Amniotic stem cell (primary cell): ENCODE measurements around the gene TSPAN11.
"Not testable (repeated sequence)": the region's sequence is repeated elsewhere in the genome, so short reads cannot be mapped to it uniquely, and the experiment has no call there.

Source experiments
- DNase-seq: peaks from one replicate; lab custom pipeline; 2025; lab: John Stamatoyannopoulos, UW

The TSPAN11 gene

GRCh38 chr12:31019976-31020375 is 93.4 kb downstream of the TSPAN11 start:
- no peak for DNase-seq

DNA sequence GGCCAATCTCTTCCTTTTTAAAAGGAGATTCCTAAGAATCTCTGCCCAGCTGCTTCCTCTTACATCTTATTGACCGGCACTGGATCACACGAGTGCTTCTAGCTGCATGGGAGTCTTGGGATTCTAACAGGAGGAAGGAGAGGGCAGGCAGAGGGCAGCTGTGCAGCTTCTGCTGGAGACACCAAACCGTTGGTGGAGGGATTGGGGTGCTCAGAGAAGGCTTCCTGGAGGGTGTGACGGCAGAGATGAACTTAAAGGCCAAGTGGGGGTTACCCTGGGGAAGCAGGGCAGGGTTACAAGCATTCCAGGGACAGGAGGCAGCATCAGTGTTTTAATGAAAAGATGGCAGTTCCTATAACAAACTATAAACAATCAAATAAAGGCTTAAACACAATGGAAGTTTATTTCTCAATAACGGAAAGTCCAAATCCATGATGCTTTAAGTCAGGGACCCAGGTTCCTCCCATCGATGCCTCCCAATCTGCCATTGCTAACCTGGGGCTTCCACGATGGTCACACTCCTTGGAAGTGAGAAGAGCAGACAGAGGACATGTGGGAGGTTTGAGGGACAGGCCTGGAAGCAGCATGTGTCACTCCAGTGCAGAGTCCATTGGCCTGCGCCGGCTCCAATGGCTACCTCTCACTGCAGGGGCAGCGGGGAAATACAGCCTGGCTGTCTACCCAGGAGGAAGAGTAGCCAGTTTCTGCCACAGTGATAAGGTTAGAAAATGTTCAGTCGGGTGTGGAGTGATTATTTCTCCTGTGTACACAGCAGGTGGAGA is 94.0 kb downstream of the TSPAN11 start:
- no peak for DNase-seq

GRCh38 chr12:31021181-31021580 is 94.6 kb downstream of the TSPAN11 start:
- no peak for DNase-seq

DNA sequence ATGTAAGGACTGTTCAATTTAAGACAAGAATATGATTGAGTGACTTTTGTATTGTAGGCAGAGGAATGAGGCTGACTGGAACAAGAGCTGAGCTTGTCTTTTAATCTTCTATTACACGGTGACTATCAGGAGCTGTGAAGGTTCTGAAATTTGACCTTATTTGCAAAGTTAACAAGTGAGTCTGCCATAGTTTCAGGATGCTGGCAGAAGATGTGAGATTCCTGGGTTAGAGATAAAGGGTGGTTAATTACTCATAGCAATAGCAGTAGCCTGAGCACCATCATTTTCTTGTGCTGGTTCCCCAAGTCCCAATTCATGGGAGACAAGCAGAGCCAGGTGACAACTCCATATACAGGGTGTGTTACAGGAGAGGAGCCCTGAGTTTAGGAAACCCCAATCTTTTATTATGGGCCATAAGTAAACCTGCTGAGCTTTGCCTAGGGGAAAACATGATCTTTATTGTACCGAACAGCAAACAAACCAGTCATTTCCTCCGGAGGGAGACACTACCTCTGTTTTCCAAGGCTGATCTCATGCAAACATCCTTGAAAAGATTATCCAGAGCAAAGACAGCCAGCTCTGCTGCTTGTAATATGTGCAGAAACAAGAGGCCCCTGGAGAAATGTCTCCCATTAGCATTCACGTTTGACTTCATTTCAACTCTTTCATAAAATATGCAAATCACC is 95.4 kb downstream of the TSPAN11 start:
- no peak for DNase-seq

- DNase-seq: no peak
Observed at GRCh38 chr12:31023271-31023724, 96.8 kb downstream of the TSPAN11 start.

DNA sequence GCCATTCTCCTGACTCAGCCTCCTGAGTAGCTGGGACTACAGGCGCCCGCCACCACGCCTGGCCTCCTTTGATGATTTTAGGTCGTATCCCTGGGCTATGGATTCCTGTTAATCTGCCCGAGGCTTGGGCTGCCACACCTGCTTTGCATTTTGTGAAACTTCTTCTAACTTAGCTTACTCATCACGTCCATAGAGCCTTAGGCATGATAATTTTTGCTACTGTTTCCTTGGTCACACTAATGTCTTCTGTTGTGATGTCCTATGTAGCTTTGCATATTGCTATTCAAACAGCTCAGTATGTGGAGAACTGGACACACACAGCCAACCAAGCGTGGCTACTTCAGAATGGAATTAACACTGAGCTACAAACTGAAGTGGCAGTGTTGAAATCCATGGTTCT is 99.7 kb downstream of the TSPAN11 start:
- DNase-seq: no peak

- DNase-seq: not testable (repeated sequence)
Observed at GRCh38 chr12:31027006-31027405, 100.5 kb downstream of the TSPAN11 start.

DNA sequence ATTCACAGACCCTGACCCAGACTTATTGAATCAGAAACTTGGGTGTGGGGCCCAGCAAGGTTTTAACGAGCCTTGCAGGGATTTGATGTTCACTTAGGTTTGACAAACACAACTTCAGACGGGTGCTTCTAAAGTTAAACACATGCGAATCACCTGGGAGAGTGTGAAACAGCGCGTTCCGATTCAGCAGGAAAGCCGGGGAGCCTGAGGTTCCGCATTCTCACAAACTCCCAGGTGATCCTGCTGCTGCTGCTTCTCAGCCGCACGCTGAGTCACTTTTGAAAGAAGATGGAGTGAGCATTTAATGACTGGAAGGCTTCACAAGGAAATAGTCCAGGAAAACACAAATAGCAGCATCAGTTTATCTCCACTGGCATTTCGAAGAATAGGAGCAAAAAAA is 102.9 kb downstream of the TSPAN11 start:
- no peak for DNase-seq

- DNase-seq: no peak
Observed at GRCh38 chr12:31029916-31030562, 103.5 kb downstream of the TSPAN11 start.

DNA sequence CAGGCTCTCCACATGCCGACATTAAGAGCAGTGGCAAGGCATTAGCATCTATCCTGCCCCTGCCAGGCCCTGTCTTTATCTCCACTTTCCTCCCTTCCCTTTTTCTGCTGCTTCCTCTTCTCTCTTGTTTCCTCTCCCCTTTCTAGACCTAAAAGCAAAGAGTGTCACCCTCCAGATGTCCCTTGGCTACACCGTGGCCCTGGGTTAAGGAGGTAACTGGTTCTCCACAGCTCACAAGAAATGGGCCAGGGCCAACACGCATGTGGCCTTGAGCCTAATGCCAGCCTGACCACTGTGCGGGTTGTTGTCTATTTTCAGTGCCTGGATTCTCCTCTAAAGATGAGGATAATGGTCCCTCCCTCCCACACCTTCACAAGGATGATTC is 105.4 kb downstream of the TSPAN11 start:
- DNase-seq: no peak

- no peak for DNase-seq
Observed at GRCh38 chr12:31033146-31033545, 106.6 kb downstream of the TSPAN11 start.

- DNase-seq: no peak
Observed at GRCh38 chr12:31033681-31034080, 107.1 kb downstream of the TSPAN11 start.

- no peak for DNase-seq
Observed at GRCh38 chr12:31034372-31034771, 107.8 kb downstream of the TSPAN11 start.

DNA sequence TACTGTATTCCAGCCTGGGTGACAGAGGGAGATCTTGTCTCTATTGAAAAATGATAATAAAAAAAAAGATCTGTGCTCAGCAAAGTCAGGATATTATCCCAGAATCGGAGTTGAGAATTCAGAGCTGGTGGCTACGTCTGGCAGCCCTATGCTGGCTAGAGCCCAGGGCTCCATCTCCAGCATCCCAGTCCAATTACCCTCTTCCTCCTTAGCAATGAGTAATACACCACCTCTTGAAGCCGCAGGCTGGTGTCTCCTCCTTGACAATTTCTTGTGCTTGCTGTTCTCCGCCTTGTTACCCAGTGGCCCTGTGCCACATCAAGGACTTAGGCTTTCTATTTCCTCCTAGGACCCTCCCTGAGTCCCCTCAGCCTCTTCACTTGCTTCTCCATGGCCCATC is 108.7 kb downstream of the TSPAN11 start:
- DNase-seq: no peak

DNA sequence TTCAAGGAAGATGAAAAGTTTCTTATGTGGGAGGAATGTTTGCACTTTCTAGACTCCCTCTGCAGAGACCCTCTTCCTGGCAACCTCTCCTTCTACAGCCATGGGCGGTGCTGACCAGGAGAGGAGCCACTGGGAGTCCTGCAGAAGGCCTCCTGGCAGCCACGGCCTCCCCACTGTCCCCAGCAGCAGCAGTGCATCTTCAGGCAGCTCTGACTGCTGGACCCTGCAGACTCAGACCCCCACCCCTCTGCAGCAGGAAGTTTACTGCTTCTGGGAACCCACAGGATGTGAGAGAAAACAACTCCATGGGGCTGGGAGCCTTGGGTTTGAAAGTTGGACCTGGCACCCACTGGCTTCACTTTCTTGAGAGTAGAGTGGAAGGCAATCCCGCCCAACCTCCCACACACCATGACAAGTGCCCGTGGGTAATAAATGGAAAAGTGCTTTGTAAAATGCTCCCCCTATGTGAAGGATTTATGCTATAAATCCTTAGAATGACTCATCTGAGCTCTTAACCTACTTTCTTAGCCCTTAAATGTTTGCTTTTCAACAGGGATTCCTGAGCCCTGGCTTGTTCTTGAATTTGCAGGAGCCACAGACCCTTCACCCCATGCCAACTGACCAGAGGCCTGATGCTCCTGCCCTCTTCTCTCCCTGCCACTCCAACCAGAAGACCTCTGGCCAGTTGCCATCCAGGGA is 109.6 kb downstream of the TSPAN11 start:
- DNase-seq: no peak

GRCh38 chr12:31037028-31037427 is 110.5 kb downstream of the TSPAN11 start:
- DNase-seq: no peak

DNA sequence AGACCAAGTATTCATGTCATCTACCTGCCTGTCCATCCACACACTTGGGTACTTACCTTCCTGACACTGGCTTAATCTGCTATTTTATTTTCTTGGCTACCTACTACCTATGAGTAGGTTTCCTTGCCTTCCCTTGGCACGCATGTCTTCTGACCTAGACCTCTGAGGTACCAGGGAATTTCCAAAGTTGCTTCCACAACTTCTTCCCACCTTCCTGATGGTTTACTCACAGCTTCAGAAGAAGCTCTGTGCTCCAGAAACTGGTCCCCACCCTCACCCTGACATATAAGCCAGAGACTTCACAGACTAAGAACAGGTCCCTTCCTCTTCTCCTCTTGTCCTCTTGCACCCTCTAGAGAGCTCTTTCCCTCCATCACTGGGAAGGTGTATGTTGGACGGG is 111.4 kb downstream of the TSPAN11 start:
- no peak for DNase-seq

GRCh38 chr12:31041033-31041564 is 114.6 kb downstream of the TSPAN11 start:
- DNase-seq: no peak
